GM12874 (cell line): ENCODE data around the gene AFP.

Experiments
- TF ChIP-seq, protein P1 (sequence below): IDR thresholded peaks from 2 replicates; pipeline ENCODE4 v1.5.1; 2011; ENCODE audit warnings: low read depth, mild to moderate bottlenecking, control low read depth, low read length, moderate library complexity; ENCODE audit not compliant: insufficient read depth

AFP gene

DNA sequence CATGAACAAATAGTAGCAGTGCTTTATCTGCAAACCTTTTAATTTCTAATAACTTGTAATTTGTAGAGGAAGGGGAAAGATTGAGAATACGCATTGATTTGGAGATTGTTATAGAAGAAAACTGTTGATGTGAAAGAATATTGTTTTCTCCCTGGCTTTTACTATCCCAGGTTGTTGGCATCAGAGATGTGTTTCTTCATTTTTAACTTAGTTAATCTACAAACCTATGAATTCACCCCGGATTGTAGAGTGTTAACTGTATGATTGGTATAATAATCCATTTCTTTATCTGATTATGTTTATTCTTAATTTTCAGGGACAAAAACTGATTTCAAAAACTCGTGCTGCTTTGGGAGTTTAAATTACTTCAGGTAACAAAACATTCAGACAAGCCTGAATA lies 18.9 kb downstream of the AFP start:
- TF ChIP-seq, protein P1, sequence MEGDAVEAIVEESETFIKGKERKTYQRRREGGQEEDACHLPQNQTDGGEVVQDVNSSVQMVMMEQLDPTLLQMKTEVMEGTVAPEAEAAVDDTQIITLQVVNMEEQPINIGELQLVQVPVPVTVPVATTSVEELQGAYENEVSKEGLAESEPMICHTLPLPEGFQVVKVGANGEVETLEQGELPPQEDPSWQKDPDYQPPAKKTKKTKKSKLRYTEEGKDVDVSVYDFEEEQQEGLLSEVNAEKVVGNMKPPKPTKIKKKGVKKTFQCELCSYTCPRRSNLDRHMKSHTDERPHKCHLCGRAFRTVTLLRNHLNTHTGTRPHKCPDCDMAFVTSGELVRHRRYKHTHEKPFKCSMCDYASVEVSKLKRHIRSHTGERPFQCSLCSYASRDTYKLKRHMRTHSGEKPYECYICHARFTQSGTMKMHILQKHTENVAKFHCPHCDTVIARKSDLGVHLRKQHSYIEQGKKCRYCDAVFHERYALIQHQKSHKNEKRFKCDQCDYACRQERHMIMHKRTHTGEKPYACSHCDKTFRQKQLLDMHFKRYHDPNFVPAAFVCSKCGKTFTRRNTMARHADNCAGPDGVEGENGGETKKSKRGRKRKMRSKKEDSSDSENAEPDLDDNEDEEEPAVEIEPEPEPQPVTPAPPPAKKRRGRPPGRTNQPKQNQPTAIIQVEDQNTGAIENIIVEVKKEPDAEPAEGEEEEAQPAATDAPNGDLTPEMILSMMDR: no peak

DNA sequence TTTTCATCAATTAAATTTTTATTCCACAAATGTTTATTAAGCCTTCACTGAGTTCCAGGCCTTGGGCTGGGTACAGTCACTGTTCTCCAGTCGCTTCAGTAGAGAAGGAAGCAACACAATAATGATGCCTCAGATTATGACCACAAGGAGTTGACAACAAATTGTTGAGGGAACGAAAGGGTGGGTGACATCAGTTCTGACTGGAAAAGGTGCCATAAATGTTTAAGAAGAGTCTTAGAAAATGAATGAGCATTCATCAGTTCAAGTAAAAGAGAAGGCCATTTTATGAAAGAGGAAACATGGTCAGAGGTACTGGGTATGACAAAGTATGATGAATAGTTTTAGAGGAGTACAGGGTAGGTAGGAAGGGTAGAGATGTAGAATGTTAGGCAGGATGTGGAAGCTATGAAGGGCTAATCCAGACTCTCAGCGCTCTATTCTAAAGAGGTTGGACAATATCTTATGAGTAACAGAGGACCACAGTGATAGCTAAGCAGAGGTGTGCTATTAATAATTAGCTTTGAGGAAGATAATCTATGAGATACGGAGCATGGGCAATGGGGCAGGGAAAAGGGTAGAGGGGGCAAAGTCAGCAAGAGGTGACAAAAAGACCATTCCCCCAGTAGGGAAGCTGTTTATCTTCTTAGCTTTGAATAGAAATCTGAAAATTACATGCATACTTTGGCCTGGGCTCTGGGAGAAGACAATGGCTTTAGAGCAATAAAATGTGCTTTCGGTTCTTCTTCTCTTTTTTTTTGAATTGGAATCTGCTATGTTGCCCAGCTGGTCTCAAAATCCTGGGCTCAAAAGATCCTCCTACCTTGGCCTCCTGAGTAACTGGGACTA lies 20.4 kb downstream of the AFP start:
- TF ChIP-seq, protein P1: no peak

DNA sequence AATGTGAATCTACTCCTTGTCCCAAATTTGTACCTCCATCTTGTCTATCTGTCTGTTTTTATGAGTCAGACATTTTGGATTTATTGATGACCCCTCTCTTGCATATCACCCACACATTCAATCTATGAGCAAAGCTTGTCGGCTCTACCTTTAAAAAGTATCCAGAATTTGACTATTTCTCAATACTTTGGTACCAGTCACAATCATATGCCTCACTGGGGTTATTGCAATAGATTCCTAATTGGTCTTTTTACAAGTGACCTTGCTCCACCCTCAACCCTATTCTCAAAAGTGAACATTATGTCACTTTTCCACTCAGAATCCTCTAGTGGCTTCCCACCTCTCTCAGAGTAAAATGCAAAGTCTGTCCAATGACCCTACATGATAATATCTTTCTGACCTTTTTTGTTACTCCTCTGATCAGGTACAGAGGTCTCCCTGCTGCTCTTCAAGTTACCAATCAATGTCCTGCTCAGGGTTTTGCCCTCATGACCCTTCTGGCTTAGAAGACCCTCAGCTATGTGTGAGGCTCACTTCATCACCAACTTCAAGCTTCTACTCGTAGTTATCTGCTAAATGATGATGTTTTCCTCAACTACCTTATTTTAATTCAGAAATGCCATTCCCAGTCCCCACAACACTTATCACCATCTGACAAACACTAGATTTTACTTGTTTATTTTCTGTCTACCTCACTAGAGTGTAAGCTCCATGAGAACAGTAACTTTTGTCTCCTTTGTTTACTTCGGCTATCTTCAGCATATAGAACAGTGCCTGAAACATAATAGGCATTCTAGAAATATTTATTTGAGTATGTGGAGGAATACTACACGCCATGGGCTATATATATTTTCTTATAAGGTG lies 22.4 kb downstream of the AFP start:
- TF ChIP-seq, protein P1: no peak

DNA sequence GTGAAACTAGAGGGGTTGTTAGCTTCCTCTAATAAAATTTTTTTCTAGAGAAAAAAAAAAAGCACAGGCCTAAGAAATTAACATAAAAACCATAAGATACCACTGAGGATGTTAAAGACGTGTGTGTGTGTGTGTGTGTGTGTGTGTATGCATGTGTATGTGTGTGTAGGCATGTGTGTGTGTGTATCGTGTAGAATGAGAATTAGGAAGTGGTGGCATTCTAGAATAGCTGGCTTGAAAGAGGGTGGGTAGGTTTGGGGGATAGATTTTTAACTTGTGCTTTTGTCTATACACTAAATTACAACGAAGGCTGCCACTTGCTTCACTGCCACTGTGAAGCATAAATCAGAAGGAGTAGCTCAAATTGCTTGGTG lies 23.0 kb downstream of the AFP start:
- TF ChIP-seq, protein P1: no peak

DNA sequence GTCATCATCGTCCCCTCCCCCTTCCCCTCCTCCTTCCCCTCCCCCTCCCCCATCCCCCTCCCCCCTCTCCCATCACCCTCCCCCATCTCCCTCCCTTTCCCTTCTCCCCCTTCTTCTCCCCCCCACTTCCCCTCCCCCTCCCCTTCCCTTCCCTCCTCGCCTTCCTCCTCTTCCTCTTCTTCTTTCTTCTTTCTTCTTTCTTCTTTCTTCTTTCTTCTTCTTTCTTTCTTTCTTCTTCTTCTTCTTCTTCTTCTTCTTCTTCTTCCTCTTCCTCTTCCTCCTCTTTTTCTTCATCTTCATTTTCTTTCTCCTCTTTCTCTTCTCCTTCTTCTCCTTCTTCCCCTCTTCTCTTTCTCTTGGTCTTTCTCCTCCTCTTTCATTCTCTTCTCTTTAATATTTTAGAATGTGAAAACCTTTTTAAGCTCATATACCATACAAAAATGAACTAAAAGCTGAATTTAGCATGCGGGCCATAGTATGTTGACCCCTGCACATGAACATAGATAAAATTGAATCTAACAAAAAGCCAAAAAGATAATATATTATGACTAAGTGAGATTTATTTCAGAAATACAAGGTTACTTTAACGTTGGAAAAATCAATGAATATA lies 25.0 kb downstream of the AFP start:
- TF ChIP-seq, protein P1: no peak

DNA sequence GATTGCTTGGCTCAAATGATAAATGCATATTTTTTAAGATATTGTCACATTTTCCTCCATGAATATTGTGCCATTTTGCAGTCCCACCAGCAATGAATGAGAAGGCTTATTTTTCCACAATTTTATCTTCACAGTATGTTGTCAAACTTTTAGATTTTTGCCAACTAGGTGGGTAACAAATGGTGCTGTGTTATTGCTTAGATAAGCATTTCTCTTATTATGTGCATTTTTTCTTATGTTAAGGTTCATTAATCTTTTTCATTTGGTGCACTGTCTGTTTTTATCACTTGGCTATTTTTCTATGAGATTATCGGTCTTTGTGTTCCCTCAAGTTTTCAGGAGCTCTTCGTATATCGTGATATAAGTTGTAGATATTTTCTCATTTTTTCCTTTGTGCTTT lies 32.1 kb downstream of the AFP start:
- TF ChIP-seq, protein P1: no peak

DNA sequence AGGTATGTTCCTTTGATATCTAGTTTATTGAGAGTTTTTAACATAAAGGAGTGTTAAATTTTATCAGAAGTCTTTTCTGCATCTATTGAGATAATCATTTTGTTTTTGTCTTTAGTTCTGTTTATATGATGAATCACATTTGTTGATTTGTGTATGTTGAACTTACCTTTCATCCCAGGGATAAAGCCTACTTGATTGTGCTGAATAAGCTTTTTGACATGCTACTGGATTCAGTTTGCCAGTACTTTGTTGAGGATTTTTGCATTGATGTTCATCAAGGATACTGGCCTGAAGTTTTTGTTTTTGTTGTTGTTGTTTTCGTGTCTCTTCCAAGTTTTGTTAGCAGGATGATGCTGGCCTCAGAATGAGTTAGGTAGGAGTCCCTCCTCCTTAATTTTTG lies 34.7 kb downstream of the AFP start:
- TF ChIP-seq, protein P1: no peak
